ENCODE measurements around the gene PGAM5.
"Not testable (repeated sequence)": the region's sequence is repeated elsewhere in the genome, so short reads cannot be mapped to it uniquely, and the experiment has no call there.

Gene PGAM5

GRCh38 chr12:132723015-132723763 lies 12.5 kb downstream of the PGAM5 start:
- DNase-seq = no peak

GRCh38 chr12:132723764-132724140 lies 13.1 kb downstream of the PGAM5 start:
- no peak for DNase-seq

- DNase-seq = no peak
Measured at GRCh38 chr12:132724506-132725241, 14.0 kb downstream of the PGAM5 start.

DNA sequence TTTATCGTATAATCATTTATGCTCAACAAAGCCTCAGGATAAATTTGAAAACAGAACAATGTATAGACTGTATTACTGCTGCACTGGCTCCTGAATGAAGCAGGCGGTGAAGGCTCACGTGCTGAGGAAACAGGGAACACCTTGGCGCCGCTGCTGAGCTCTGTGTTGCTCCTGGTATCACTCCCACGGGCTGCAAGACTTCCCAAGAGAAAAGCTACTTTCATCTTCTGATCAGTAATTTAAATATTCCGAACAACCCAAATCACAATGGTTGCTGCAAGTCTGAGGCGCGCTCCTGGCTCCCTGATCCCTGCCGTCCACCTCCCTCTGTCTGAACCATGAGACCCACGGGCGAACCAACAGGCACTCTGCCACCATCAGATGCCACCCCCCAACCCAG lies 15.7 kb downstream of the PGAM5 start:
- no peak for DNase-seq

GRCh38 chr12:132727091-132727794 lies 16.6 kb downstream of the PGAM5 start:
- no peak for DNase-seq

DNA sequence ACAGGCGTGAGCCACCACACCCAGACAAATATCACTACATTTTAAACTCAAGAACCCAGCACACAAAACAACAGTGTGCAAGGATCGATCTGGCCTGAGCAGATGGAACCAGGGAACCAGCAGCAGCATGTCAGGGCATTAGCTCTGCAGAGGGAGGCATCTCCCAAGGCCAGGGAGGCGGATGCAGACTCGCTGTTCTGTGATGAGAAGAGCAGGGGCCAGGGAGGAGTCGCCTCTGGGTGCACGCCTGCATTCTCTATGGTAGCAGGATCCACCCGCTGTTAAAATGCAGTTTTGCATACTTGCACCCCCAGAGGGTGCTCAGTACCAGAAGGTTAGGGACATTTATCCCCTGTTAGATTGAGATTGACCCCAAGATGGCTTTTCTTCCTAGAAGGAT lies 17.9 kb downstream of the PGAM5 start:
- DNase-seq = no peak

DNA sequence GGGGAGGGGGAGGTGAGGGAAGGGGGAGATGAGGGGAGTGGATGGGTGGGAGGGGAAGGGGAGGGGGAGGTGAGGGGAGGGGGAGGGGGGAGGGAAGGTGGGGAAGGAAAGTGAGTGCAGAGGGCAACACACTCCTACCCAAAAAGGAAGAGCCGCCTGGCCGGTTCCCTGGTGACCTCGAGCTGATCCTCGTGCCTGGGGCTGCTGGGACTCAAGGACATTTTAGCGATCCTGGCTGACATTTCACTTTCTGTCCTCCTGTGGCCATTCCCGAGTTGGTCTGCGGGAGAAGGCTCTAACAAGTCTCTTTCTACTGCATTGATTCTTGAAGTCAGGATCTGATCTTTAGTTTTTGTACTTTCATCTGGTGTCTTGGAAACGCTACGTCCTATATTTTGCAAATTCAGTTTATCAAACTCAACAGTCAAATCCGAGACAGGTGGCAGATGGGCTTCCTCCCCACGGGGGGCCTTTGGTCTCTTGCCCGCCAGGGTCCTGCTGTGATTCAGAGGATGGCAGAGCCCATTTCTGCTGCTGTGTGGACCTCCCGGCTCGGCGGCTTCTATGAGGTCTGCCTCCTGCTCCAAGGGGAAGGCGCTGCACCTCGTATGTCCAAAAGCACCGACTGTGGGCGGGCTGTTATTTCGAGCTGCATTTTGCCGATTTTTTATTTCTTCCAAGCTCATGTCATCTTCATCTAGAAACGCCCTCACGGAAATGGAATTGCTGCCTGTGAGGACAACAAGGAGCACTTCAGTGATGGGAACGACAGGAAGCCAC lies 19.1 kb downstream of the PGAM5 start:
- no peak for DNase-seq

GRCh38 chr12:132730353-132730752 lies 19.7 kb downstream of the PGAM5 start:
- DNase-seq = no peak

DNA sequence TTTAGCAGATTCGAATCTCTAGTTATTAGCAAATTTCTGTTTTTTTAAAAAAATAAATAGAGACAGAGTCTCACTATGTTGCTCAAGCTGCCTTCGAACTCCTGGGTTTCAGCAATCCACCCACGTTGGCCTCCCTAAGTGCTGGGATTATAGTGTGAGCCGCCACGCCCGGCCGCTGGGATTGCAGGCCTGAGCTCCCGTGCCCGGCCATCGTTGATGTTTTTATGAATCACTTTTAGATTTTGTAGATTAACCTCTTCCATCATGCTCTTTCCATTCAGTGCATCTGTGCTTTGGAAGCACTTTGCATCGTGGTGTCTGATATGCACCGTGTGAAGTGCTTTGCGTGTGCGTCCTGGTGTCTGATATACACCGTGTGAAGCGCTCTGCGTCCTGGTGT lies 20.9 kb downstream of the PGAM5 start:
- no peak for DNase-seq

DNA sequence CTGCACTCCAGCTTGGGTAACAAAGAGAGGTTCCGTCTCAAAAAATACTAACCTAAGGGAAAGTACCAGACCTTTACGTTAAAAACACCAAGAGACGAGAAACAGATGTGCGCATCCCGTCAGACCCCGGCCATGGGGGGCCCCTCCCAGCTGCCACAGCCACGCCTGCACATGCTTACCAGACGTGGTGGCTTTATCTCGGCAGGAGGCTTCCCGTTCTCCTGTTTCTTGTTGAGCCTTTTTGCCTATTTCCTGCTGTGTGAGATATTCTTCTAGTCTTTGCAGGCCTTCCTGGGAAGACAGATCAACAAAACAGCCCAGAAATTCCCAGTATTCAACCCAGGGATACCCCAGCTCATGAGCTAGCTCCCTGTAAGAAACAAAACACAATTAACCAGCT lies 23.6 kb downstream of the PGAM5 start:
- no peak for DNase-seq

DNA sequence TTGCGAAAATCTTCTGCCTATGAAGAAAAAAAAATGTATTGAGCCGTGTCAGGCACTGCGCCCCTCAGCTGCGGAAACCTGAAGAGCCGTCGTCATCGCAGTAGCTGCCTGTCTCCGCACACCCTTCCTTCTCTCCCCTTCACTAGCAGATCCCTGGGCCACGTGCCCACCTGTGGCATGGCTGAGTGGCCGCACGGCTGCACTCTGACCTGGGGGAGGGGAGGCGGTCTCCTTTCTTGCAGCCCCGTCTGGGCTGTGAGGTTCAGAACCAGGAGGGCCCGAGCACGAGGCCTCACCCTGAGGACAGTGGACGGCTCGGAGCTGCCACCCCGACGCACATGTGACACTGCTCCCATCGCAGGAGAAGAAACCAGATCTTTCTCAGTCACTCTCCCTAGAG lies 24.9 kb downstream of the PGAM5 start:
- DNase-seq = no peak

- no peak for DNase-seq
Measured at GRCh38 chr12:132736378-132736777, 25.7 kb downstream of the PGAM5 start.

- no peak for DNase-seq
Measured at GRCh38 chr12:132736913-132737312, 26.3 kb downstream of the PGAM5 start.

DNA sequence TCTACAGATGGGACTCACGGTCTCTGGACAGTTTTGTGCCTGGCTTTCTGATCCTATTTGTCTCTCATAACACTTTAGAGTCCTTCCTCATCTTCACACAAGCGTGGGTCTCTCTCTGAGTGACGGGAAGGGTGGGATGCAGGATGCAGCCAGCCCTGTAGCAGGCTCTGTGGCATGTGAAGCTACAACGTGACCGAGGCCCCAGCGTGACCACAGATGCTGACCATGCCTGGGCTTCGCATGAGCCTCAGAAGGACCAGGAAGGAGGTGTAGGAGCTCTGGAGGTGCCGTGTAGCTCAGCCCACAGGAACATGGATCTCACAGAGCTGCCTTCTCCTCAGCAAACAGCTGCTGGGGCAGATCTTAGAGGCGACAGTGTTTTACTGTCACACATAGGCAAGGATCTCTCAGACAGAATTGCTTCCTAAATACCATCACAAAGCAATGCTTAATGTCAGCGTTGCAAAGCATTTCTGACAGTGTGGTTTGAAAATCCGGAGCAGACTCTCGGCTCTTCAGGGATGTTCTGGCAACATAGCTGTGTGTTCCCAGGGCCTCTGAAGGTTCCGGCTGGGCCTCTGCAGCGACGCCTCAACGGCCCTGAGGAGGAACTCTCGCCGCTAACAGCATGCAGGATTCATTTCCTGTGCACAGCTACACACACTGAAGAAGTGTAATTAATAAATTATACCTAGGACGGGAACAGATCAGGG lies 29.1 kb downstream of the PGAM5 start:
- no peak for DNase-seq

- DNase-seq = no peak
Measured at GRCh38 chr12:132740313-132740646, 29.6 kb downstream of the PGAM5 start.

DNA sequence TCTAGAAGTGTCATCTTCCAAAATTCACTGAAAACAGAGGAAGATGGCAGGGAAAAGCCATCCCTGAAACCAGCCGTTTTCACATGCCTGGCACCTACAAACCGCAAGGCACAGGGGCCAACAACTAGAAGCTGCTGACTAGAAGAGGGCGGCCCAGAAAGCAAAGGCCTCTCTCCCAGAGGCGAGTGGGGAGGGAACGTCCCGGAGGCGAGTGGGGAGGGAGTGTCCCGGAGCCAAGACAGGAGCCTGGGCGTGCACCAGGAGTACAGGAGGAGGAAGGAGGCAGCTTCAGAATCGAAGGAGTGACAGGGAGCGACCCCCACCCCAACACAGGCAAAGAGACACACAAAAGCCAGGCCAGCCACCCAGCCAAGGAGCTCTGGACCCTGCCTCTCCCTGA lies 30.0 kb downstream of the PGAM5 start:
- DNase-seq = no peak

GRCh38 chr12:132741620-132742019 lies 31.0 kb downstream of the PGAM5 start:
- DNase-seq = no peak

DNA sequence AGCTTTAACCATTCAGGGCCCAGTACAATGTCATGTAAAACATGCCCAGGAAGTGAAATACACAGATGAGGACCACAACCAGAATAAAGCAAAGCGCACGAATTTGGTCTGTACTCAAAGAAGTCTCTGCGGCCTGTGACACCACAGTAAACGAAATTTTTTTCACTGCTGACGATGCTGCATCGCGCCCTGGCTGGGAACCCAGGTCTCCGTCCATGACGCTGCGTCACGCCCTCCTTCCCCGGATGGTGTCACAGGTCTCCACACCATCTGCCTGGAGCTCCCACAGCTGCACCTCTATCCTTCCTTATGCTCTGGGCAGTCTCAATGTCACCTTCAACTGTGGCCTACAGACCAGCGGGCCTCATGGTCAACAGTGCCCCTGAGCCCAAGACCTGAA lies 33.2 kb downstream of the PGAM5 start:
- no peak for DNase-seq

DNA sequence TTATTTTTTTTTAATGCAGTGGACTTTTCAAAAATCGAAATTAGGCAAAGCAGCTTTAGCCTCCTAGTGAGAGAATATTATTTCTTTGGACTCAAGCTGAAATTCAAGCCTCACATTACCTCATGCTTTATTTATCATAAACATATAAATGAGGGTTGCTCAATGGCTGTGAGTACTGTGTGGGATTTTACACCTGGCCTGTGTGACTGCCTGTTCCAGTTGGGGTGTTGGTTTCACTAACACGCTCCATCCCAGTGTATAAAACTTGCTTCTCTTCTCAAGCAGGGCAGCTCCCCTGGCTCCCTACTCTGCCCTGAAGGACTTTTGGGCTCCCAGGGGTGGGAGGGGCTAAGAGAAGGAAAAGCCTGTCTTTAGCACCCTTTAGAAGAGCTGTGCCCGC lies 36.0 kb downstream of the PGAM5 start:
- DNase-seq = no peak

- DNase-seq = no peak
Measured at GRCh38 chr12:132747395-132747794, 36.8 kb downstream of the PGAM5 start.

GRCh38 chr12:132747896-132748295 lies 37.3 kb downstream of the PGAM5 start:
- DNase-seq = no peak

DNA sequence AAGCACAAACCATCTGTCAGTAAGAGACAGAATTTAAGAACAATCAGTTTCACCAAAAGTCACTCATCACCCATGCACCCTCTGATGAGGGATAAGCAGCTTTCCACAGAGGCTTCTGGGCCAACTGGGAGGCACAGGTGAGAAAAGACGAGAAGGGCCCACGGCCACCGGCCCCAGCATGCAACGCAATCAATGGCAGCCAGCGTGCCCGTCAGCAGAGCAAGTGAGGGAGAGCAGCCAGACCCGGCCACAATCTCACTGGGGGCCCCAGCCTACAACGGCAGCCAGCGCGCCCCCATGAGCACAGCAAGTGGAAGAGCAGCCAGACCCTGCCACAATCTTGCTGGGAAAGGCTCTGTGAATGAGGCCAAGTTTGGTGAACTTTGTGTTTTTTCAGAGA lies 37.7 kb downstream of the PGAM5 start:
- no peak for DNase-seq

DNA sequence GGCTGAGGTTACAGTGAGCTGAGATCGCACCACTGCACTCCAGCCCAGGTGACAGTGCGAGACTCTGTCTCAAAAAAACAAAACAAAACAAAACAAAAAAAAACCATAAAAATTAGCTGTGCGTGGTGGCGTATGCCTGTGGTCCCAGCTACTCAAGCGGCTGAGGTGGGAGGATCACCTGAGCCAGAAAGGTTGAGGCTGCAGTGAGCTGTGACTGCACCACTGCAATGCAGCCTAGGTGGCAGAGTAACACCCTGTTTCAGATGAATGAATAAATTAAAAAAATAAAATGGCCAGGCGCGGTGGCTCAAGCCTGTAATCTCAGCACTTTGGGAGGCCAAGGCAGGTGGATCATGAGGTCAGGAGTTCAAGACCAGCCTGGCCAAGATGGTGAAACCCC lies 43.0 kb downstream of the PGAM5 start:
- DNase-seq = not testable (repeated sequence)
